Spleen (tissue), 7 donors: ENCODE results near the gene PCDHGB5.

Experiments
- POLR2A ChIP-seq, 3 donors: fragments of 450-650 bp; IDR thresholded peaks; one replicate each; pipeline ENCODE4 v1.5.1; 2017; ENCODE audit warnings: antibody characterized with exemption in 3 of 3, mild to moderate bottlenecking in 1 of 3
- TF ChIP-seq, protein P1 (sequence below), 11 experiments: fragments of 200-600 bp in 7 of 11; fragments of 450-650 bp in 4 of 11; sonication (generic) in 4 of 11; IDR thresholded peaks in 8 of 11; conservative IDR thresholded peaks in 3 of 11; 1 replicate in 7 of 11; 2 replicates in 4 of 11; pipeline versions ENCODE4 v1.4.0 to v1.8.0; 2016 to 2021; ENCODE audit warnings: antibody characterized with exemption in 11 of 11, inconsistent platforms in 4 of 11, mild to moderate bottlenecking in 1 of 11
- donor health status: DM: no; HTN: no; CAD: no; lungs with moderate emphysema.
- donor health status: DM: no; HTN: no; CAD: no.
- donor health status: DM: no; HTN: no; CAD: no.

DNA sequence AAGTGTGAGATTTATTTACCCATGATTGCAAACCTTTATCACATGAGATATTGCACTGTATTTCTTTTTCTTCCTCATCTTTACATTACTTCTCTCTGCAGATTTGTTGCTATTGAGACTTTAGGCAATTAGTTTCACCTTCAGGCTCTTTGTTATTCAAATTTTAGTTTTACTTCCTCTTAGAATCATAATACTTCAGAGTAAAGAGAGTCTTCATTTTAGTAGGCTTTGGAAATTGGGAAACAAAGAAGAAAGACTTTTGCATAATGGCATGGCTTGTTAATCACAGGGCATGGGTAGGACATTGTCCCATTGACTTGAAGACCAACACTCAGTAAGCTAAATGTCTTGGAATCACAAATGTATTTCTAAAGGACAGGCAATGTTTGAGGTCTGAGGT lies 35.0 kb upstream of the PCDHGB5 start:
- TF ChIP-seq, protein P1, sequence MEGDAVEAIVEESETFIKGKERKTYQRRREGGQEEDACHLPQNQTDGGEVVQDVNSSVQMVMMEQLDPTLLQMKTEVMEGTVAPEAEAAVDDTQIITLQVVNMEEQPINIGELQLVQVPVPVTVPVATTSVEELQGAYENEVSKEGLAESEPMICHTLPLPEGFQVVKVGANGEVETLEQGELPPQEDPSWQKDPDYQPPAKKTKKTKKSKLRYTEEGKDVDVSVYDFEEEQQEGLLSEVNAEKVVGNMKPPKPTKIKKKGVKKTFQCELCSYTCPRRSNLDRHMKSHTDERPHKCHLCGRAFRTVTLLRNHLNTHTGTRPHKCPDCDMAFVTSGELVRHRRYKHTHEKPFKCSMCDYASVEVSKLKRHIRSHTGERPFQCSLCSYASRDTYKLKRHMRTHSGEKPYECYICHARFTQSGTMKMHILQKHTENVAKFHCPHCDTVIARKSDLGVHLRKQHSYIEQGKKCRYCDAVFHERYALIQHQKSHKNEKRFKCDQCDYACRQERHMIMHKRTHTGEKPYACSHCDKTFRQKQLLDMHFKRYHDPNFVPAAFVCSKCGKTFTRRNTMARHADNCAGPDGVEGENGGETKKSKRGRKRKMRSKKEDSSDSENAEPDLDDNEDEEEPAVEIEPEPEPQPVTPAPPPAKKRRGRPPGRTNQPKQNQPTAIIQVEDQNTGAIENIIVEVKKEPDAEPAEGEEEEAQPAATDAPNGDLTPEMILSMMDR (IDR thresholded peaks at IDR 0.05 in 8 of 11, conservative IDR thresholded peaks at IDR 0.05 in 3 of 11), result no peak
- TF ChIP-seq POLR2A (IDR thresholded peaks at IDR 0.05), result no peak
